Nephron (organoid): ENCODE measurements around the gene RUFY1.

Experiments
- H3K27ac Mint-ChIP-seq, 3 experiments: 2 replicates each; pipeline ENCODE4 v1.8.0; 2020; ENCODE audit warnings: mixed read lengths in 3 of 3, mild to moderate bottlenecking in 2 of 3, moderate library complexity in 1 of 3
- H3K27me3 Mint-ChIP-seq: 2 replicates; pipeline ENCODE4 v1.8.0; 2021; ENCODE audit warnings: low read depth, mild to moderate bottlenecking, moderate library complexity, mixed read lengths
- H3K36me3 Mint-ChIP-seq: 2 replicates; pipeline ENCODE4 v1.8.0; 2020; ENCODE audit warnings: low read depth, mixed read lengths
- H3K4me1 Mint-ChIP-seq: 2 replicates; pipeline ENCODE4 v1.8.0; 2020; ENCODE audit warnings: mixed read lengths
- H3K4me3 Mint-ChIP-seq, 3 experiments: 2 replicates each; pipeline ENCODE4 v1.8.0; 2020; ENCODE audit warnings: mild to moderate bottlenecking in 3 of 3, mixed read lengths in 3 of 3, moderate library complexity in 2 of 3
- H3K9me3 Mint-ChIP-seq: 2 replicates; pipeline ENCODE4 v1.8.0; 2020; ENCODE audit warnings: mixed read lengths
- TF ChIP-seq, protein P1 (sequence below), 3 experiments: fragments of 200-600 bp; sonication (generic); IDR thresholded peaks; one replicate each; pipeline ENCODE4 v1.5.0; 2021; ENCODE audit warnings: antibody characterized with exemption in 3 of 3; ENCODE audit not compliant: unreplicated experiment in 3 of 3

Gene RUFY1

GRCh38 chr5:179610903-179611265, 60.5 kb downstream of the RUFY1 start:
- peaks cover 70% of the 10 kb centered on the region for H3K36me3 Mint-ChIP-seq
- no peak overlapping the region for H3K4me3 Mint-ChIP-seq
- peak overlapping the region; percentile 52 to 87 (median 71) for H3K27ac Mint-ChIP-seq
- peaks cover 48% of the 10 kb centered on the region for H3K4me1 Mint-ChIP-seq
- no peaks in the 10 kb centered on the region for H3K9me3 Mint-ChIP-seq
- TF ChIP-seq, protein P1, sequence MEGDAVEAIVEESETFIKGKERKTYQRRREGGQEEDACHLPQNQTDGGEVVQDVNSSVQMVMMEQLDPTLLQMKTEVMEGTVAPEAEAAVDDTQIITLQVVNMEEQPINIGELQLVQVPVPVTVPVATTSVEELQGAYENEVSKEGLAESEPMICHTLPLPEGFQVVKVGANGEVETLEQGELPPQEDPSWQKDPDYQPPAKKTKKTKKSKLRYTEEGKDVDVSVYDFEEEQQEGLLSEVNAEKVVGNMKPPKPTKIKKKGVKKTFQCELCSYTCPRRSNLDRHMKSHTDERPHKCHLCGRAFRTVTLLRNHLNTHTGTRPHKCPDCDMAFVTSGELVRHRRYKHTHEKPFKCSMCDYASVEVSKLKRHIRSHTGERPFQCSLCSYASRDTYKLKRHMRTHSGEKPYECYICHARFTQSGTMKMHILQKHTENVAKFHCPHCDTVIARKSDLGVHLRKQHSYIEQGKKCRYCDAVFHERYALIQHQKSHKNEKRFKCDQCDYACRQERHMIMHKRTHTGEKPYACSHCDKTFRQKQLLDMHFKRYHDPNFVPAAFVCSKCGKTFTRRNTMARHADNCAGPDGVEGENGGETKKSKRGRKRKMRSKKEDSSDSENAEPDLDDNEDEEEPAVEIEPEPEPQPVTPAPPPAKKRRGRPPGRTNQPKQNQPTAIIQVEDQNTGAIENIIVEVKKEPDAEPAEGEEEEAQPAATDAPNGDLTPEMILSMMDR (IDR thresholded peaks at IDR 0.05; ENCODE audit: unreplicated experiment in 3 of 3) = no peak
- no peaks in the 10 kb centered on the region for H3K27me3 Mint-ChIP-seq

GRCh38 chr5:179612577-179613459, 62.5 kb downstream of the RUFY1 start:
- no peak overlapping the region for H3K4me3 Mint-ChIP-seq
- H3K36me3 Mint-ChIP-seq = peaks cover 80% of the 10 kb centered on the region
- H3K9me3 Mint-ChIP-seq = no peaks in the 10 kb centered on the region
- H3K27me3 Mint-ChIP-seq = no peaks in the 10 kb centered on the region
- peaks cover 61% of the 10 kb centered on the region for H3K4me1 Mint-ChIP-seq
- H3K27ac Mint-ChIP-seq = peak overlapping the region; percentile 15 to 89 (median 39)
- TF ChIP-seq, protein P1 (IDR thresholded peaks at IDR 0.05; ENCODE audit: unreplicated experiment in 3 of 3) = no peak

GRCh38 chr5:179613460-179614071, 63.2 kb downstream of the RUFY1 start:
- TF ChIP-seq, protein P1 (IDR thresholded peaks at IDR 0.05; ENCODE audit: unreplicated experiment in 3 of 3) = no peak
- H3K4me1 Mint-ChIP-seq = peaks cover 66% of the 10 kb centered on the region
- H3K9me3 Mint-ChIP-seq = no peaks in the 10 kb centered on the region
- H3K27ac Mint-ChIP-seq = peak overlapping the region; percentile 15 to 89 (median 76)
- H3K27me3 Mint-ChIP-seq = no peaks in the 10 kb centered on the region
- H3K36me3 Mint-ChIP-seq = peaks cover 85% of the 10 kb centered on the region
- H3K4me3 Mint-ChIP-seq = peak overlapping the region in 2 of 3 experiments; percentile 30 to 59

GRCh38 chr5:179614745-179615144, 64.4 kb downstream of the RUFY1 start:
- Mint-ChIP-seq H3K27ac (peak overlapping the region in 1 of 3 experiments; percentile 64), H3K27me3 (no peaks in the 10 kb centered on the region), H3K4me3 (peak overlapping the region in 1 of 3 experiments; percentile 19), H3K36me3 (peaks cover 86% of the 10 kb centered on the region), H3K4me1 (peaks cover 74% of the 10 kb centered on the region), H3K9me3 (no peaks in the 10 kb centered on the region)
- TF ChIP-seq, protein P1 (IDR thresholded peaks at IDR 0.05; ENCODE audit: unreplicated experiment in 3 of 3) = no peak

GRCh38 chr5:179615203-179615602, 64.8 kb downstream of the RUFY1 start:
- H3K27me3 Mint-ChIP-seq = no peaks in the 10 kb centered on the region
- peaks cover 76% of the 10 kb centered on the region for H3K4me1 Mint-ChIP-seq
- H3K36me3 Mint-ChIP-seq = peaks cover 86% of the 10 kb centered on the region
- no peak overlapping the region for H3K4me3 Mint-ChIP-seq
- TF ChIP-seq, protein P1 (IDR thresholded peaks at IDR 0.05; ENCODE audit: unreplicated experiment in 3 of 3) = no peak
- no peak overlapping the region for H3K27ac Mint-ChIP-seq
- H3K9me3 Mint-ChIP-seq = no peaks in the 10 kb centered on the region
